A673 (cell line): ENCODE results near the gene GATB. TPM values are rescaled to one million over a fixed set of nuclear protein-coding genes. Genes with fewer than 3 reads are reported as not detected.

Source experiments
- BruUV-seq: library from RNA; stranded (reverse); fragments of 400-500 nt; replicated peaks from 2 replicates; lab custom pipeline; 2021; lab: Mats Ljungman, UMichigan
- CTCF ChIA-PET: fragments of 300-600 bp; sonication (Branson Sonifier 250); formaldehyde crosslinking; loops from one replicate; lab custom pipeline; 2022; ENCODE audit warnings: antibody characterized with exemption; lab: Charles Lee
- POLR2A ChIA-PET: fragments of 300-600 bp; sonication (Branson Sonifier 250); formaldehyde crosslinking; loops from one replicate; lab custom pipeline; 2022; ENCODE audit warnings: antibody characterized with exemption; ENCODE audit not compliant: low non-redundant PET; lab: Charles Lee
- DNase-seq: peaks from one replicate; pipeline ENCODE4 v3.0.0-alpha.2; 2015; ENCODE audit warnings: low spot score
- H3K27ac ChIP-seq: fragments of 200-600 bp; sonication (generic); 2 replicates; pipeline ENCODE4 v1.5.1; 2016; ENCODE audit warnings: mixed run types, low read depth, mild to moderate bottlenecking, mixed read lengths, antibody characterized with exemption, low read length; ENCODE audit not compliant: poor library complexity, severe bottlenecking
- H3K27me3 ChIP-seq: fragments of 200-600 bp; sonication (generic); replicated peaks from 2 replicates; pipeline ENCODE4 v1.6.1; 2017; ENCODE audit warnings: mixed run types, low read depth, mild to moderate bottlenecking, mixed read lengths, antibody characterized with exemption, low read length; ENCODE audit not compliant: insufficient read depth, poor library complexity
- H3K36me3 ChIP-seq: fragments of 200-600 bp; sonication (generic); 2 replicates; pipeline ENCODE4 v1.6.1; 2016; ENCODE audit warnings: mixed run types, mild to moderate bottlenecking, mixed read lengths, antibody characterized with exemption, low read length; ENCODE audit not compliant: insufficient read depth, poor library complexity, severe bottlenecking
- H3K4me1 ChIP-seq: fragments of 200-600 bp; sonication (generic); 2 replicates; pipeline ENCODE4 v1.6.1; 2017; ENCODE audit warnings: mixed run types, mild to moderate bottlenecking, mixed read lengths, antibody characterized with exemption, low read length; ENCODE audit not compliant: insufficient read depth, poor library complexity, severe bottlenecking
- H3K4me3 ChIP-seq: fragments of 200-600 bp; sonication (generic); 2 replicates; pipeline ENCODE4 v1.5.1; 2016; ENCODE audit warnings: low read depth, mixed run types, mild to moderate bottlenecking, mixed read lengths, low read length; ENCODE audit not compliant: poor library complexity, severe bottlenecking
- H3K9me3 ChIP-seq: fragments of 200-600 bp; sonication (generic); 2 replicates; pipeline ENCODE4 v1.6.1; 2016; ENCODE audit warnings: mixed run types, low read depth, mild to moderate bottlenecking, mixed read lengths, antibody characterized with exemption, low read length; ENCODE audit not compliant: poor library complexity, severe bottlenecking
- EZH2 ChIP-seq: fragments of 200-600 bp; sonication (generic); IDR thresholded peaks from 2 replicates; pipeline ENCODE4 v1.6.1; 2017; ENCODE audit warnings: borderline replicate concordance, low read depth, mild to moderate bottlenecking, mixed read lengths, antibody characterized with exemption, low read length; ENCODE audit not compliant: poor library complexity, severe bottlenecking
- intact Hi-C: fragments of 100-400 bp; cut with micrococcal nuclease; formaldehyde crosslinking; loops from one replicate; pipeline ENCODE4 v1.10.0; 2022; ENCODE audit not compliant: unreplicated experiment
- total RNA-seq: library from RNA; stranded (reverse); gene quantifications from 2 replicates; pipeline ENCODE4 v1.2.3, GENCODE V29; 2021
- TF ChIP-seq, protein P1 (sequence below): fragments of 300-800, 200-600 bp; sonication (generic); conservative IDR thresholded peaks from 2 replicates; pipeline ENCODE4 v1.5.1; 2017; ENCODE audit warnings: low read depth, mild to moderate bottlenecking, antibody characterized with exemption, low read length, moderate library complexity, mixed read lengths

Gene GATB
- total RNA-seq, 1 experiment from 2014 or later, result 23.8 TPM

DNA sequence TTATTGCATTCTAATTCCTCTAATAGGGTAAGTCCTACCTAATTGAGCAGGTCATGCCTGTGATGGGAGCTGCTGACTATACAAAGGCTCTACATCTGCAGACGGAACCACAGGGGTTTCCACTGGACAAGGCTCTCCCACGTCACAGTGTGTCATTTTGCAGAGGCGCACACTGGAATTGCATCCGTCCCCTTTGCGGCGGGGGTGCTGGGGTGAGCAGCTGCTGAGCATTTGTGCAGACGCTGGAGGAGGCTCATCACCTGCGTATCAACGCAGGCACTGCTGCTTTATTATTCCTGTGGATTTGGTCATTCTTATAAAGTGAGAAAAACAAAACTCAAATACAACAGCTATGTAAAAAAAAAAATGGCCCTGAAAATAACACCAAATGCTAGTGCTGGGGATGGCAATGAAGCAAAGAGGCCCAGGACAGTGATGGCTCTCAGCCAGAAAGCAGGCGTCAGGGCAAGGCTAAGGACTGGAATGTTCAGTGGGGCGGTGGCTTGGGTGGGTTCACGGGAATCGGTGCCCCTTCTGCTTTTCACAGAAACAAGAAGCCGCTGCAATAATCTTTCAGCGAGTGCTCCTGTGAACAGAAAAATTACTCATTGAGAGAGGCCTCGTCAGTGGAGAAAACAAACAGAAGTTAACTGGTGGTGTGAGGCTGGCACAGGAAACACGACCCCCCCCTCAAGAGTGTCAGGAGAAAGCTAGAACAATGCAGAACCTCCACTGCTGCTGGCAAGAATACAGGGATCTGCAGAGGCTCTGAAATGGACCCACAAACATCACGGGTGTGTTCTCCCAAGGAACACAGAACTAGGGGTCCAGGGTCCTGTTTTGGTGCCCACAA, 67.8 kb downstream of the GATB start:
- ChIA-PET CTCF (no interaction called here), POLR2A (no interaction called here)
- no peak for TF ChIP-seq EZH2
- TF ChIP-seq, protein P1, sequence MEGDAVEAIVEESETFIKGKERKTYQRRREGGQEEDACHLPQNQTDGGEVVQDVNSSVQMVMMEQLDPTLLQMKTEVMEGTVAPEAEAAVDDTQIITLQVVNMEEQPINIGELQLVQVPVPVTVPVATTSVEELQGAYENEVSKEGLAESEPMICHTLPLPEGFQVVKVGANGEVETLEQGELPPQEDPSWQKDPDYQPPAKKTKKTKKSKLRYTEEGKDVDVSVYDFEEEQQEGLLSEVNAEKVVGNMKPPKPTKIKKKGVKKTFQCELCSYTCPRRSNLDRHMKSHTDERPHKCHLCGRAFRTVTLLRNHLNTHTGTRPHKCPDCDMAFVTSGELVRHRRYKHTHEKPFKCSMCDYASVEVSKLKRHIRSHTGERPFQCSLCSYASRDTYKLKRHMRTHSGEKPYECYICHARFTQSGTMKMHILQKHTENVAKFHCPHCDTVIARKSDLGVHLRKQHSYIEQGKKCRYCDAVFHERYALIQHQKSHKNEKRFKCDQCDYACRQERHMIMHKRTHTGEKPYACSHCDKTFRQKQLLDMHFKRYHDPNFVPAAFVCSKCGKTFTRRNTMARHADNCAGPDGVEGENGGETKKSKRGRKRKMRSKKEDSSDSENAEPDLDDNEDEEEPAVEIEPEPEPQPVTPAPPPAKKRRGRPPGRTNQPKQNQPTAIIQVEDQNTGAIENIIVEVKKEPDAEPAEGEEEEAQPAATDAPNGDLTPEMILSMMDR, result no peak
- no peak overlapping the region for H3K4me3 ChIP-seq
- no peaks in the 10 kb centered on the region for H3K4me1 ChIP-seq
- intact Hi-C loops, result no loop called here
- DNase-seq, result no peak
- H3K36me3 ChIP-seq, result no peaks in the 10 kb centered on the region
- H3K27me3 ChIP-seq, result no peaks in the 10 kb centered on the region
- no peaks in the 10 kb centered on the region for H3K9me3 ChIP-seq
- BruUV-seq, result no TSS peak
- H3K27ac ChIP-seq, result no peak overlapping the region

- CTCF ChIA-PET, result no interaction called here
- intact Hi-C loops, result no loop called here
- no TSS peak for BruUV-seq
- Histone ChIP-seq H3K4me3 (no peak overlapping the region), H3K27ac (no peak overlapping the region), H3K4me1 (no peaks in the 10 kb centered on the region), H3K36me3 (no peaks in the 10 kb centered on the region), H3K9me3 (no peaks in the 10 kb centered on the region), H3K27me3 (no peaks in the 10 kb centered on the region)
- POLR2A ChIA-PET, result interaction anchor here (0.6 kb wide), 1 partner anchor 45 kb away, joined by 3 read pairs; no protein-coding TSS in a partner anchor
- TF ChIP-seq EZH2, result no peak
- TF ChIP-seq, protein P1, result no peak
- no peak for DNase-seq
These were observed 68.4 kb downstream of the GATB start for GRCh38 chr4:151692443-151692782.

DNA sequence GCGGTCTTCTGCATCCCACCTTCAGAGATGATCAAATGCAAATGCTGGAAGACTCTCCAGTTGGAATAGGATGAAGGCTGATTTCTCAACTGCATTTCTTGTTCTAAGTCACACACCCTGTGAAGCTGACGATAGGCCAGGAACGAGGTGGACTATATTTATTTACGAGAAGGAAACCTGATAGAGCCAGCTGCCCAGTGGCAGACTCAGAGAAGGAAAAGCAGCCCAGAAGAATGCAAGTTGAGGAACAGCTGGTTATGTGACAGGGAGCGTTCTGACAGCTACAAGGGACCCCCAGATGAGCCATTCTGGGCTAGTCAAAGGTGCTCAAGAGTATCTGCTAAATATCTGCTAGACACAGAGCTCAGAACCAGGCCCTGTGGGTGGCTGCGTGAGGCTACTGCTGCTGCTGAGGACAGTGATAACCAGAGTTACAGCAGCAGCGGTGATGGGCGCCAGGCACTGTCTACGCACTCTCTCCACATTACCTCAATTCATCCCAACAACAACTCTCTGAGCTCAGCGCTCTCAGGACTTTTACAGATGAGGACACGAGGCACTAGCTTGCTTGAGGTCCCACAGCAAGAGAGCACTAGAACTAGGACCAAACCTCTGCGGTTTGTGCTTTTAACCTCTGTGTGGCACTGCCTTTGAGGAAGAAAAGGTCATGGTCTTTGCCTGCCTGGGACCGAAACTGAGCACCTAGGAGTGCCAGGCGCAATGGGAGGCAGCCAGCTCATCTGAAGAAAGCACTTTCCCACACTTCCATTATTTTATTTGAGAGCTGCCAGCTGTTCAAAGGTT, 69.0 kb downstream of the GATB start:
- H3K27me3 ChIP-seq, result no peaks in the 10 kb centered on the region
- BruUV-seq, result no TSS peak
- H3K27ac ChIP-seq, result no peak overlapping the region
- no peaks in the 10 kb centered on the region for H3K9me3 ChIP-seq
- intact Hi-C loops, result no loop called here
- ChIA-PET POLR2A (interaction anchor here (0.6 kb wide), 1 partner anchor 45 kb away, joined by 3 read pairs; no protein-coding TSS in a partner anchor), CTCF (no interaction called here)
- no peaks in the 10 kb centered on the region for H3K4me1 ChIP-seq
- H3K4me3 ChIP-seq, result no peak overlapping the region
- no peaks in the 10 kb centered on the region for H3K36me3 ChIP-seq
- TF ChIP-seq, protein P1, result no peak
- TF ChIP-seq EZH2, result no peak
- no peak for DNase-seq
